ENCODE results near the gene ZNF117.

DNA sequence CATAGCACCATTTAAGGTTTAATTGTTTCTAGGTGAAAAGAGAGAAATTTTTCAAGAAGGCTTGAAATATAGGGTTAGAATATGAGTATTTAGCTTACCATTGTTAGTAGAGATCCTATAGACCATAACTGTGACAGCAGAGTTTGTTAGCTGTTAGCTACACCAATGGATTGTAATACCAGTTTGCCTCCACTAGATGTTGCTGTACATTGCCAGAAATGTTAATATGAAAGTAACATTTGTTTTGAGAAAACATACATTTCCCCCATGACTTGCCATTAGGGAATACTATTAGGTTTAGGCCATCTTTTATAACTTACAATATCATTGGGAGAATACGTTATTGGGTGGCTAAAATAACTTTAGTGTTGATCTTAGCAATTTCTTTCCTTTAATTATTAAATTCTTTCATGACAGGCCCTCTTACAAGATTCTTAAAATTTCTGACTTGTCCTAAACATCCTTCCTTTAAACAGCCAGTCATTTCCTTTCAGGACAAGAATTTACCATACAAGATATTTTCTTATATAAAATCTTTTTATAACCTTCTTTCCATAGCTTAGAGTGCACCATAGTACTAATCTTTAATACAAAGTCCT is 39.5 kb downstream of the ZNF117 start:
- no peak for TF ChIP-seq NR1H2 (CRISPR knock-in tag; IDR thresholded peaks at IDR 0.05)
- TF ChIP-seq, protein P1, sequence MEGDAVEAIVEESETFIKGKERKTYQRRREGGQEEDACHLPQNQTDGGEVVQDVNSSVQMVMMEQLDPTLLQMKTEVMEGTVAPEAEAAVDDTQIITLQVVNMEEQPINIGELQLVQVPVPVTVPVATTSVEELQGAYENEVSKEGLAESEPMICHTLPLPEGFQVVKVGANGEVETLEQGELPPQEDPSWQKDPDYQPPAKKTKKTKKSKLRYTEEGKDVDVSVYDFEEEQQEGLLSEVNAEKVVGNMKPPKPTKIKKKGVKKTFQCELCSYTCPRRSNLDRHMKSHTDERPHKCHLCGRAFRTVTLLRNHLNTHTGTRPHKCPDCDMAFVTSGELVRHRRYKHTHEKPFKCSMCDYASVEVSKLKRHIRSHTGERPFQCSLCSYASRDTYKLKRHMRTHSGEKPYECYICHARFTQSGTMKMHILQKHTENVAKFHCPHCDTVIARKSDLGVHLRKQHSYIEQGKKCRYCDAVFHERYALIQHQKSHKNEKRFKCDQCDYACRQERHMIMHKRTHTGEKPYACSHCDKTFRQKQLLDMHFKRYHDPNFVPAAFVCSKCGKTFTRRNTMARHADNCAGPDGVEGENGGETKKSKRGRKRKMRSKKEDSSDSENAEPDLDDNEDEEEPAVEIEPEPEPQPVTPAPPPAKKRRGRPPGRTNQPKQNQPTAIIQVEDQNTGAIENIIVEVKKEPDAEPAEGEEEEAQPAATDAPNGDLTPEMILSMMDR (IDR thresholded peaks at IDR 0.05) = peak; percentile 23; the same call in 1 of the 2 replicates

Measured in WTC11 (cell line).